HUES6 (cell line): Measurements from ENCODE around the gene KCNQ5.
"Not testable (repeated sequence)": the region's sequence is repeated elsewhere in the genome, so short reads cannot be mapped to it uniquely, and the experiment has no call there.

Source experiments
- H3K27ac ChIP-seq: 2 replicates; pipeline ENCODE4 v1.7.0; 2013; ENCODE audit warnings: low read depth, mild to moderate bottlenecking, low read length, inconsistent platforms
- H3K27me3 ChIP-seq: 2 replicates; pipeline ENCODE4 v1.6.1; 2013; ENCODE audit warnings: low read length; ENCODE audit not compliant: control insufficient read depth, insufficient read depth
- H3K36me3 ChIP-seq: 2 replicates; pipeline ENCODE4 v1.6.1; 2013; ENCODE audit warnings: low read length; ENCODE audit not compliant: control insufficient read depth, insufficient read depth
- H3K4me1 ChIP-seq: 2 replicates; pipeline ENCODE4 v1.6.1; 2013; ENCODE audit warnings: low read length; ENCODE audit not compliant: control insufficient read depth, insufficient read depth
- H3K4me3 ChIP-seq: 2 replicates; pipeline ENCODE4 v1.5.1; 2013; ENCODE audit warnings: low read depth, low read length
- H3K9ac ChIP-seq: one replicate; pipeline ENCODE4 v1.6.1; 2013; ENCODE audit warnings: mild to moderate bottlenecking, low read length
- H3K9me3 ChIP-seq: 2 replicates; pipeline ENCODE4 v1.6.1; 2013; ENCODE audit warnings: low read depth, low read length; ENCODE audit not compliant: control insufficient read depth, insufficient read depth

KCNQ5 gene

DNA sequence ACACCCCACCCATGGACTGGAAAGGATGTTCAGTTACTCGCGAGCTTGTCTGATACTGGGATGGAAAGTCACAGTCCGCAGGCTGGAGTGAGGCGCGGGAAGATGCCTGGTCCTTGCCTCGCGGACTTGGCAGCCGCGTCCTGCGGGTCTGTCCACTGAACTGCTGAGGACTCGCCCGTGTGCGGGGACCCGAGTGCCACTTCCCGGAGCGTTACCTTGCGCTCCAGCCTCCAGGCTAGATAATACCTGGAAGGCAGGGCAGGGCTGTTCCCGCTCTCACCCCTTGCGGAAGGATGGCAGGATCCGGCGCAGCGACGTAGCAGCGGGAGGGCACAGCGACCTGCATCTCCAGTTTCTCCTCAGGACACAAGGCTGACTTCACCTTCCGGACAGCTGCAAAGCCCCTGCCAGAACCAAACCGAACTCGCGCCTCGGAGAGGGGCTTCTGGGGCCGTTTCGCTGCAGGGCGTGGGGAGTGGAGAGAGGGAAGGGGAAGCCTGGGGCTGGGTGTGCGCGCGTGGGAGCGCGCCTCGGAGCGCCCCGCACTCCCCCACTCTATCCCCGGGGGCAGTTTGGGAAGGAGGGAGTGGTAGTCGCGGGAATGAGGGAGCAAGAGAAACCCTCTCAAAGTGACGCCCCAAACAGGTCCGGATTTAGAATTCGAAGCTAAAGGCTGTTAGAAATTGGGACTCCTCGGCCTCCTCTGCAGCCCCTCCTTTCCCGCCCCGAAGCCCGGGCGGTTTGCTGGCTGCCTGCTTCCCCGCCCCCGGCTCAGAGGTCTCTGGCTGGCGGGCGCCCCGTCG lies at the start of gene KCNQ5:
Gene KCNQ5, plus strand, starts transcription at position 774 of the 803 bp plus-strand sequence.
- Histone ChIP-seq H3K36me3 (no peaks in the 10 kb centered on the region), H3K9me3 (no peaks in the 10 kb centered on the region), H3K9ac (peak within 1 kb of the TSS; percentile 40), H3K4me1 (peaks cover 20% of the 10 kb centered on the region), H3K27me3 (peaks cover 73% of the 10 kb centered on the region), H3K4me3 (peak within 1 kb of the TSS; percentile 80), H3K27ac (no peak within 1 kb of the TSS)

DNA sequence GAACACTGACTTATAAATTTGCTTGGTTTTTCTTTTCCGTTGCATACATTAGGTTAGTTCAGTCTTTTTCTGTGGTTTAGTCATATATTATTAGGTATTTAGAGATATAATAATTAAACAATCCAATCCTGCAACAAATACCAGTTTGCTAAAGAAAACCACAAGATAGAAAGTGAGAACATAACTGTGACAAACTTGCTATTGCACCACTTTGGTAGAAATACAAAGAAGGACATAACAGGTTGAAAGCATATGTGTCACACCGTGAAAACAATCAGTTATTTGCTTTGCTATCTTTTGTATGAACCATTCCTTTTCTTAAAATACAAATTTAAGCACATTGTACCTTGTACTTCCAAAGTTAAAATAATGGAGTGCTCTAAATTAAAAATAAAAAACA lies 42.0 kb upstream of the KCNQ5 start:
- Histone ChIP-seq H3K9ac (no peak overlapping the region), H3K27ac (no peak overlapping the region), H3K4me3 (no peak overlapping the region), H3K27me3 (no peaks in the 10 kb centered on the region), H3K4me1 (no peaks in the 10 kb centered on the region), H3K9me3 (no peaks in the 10 kb centered on the region), H3K36me3 (no peaks in the 10 kb centered on the region)

DNA sequence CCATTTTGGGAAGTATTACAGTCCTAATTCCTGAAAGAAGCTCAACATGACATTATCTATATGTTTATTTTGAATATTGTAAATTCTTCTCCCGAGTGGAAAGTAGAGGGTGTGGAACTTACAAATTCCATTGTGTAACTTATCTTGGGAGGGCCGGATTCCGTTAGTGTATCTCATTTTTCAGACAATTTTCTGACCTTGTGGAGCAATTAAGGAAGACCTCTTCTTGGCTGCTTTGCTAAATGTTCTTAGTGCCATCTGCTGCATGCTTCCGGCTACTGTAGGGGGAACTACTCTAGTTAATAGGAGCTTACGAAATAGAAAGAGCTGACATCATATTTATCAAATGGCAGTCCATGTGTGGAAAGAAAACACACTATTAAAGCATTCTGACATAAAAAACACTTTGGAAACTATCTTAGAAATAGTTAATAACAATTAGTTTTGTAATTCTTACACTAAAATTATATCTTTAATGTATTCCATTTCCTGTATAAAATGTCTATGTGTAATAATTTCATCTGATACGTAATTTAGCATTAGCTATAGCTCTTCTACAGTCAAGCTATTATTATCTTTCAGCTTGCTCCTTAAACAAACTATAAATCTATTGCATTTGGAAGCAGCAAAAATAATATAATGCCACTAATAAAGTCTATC lies 41.5 kb upstream of the KCNQ5 start:
- H3K27me3 ChIP-seq, result no peaks in the 10 kb centered on the region
- no peaks in the 10 kb centered on the region for H3K9me3 ChIP-seq
- H3K27ac ChIP-seq, result no peak overlapping the region
- no peak overlapping the region for H3K4me3 ChIP-seq
- no peaks in the 10 kb centered on the region for H3K36me3 ChIP-seq
- H3K9ac ChIP-seq, result no peak overlapping the region
- no peaks in the 10 kb centered on the region for H3K4me1 ChIP-seq

DNA sequence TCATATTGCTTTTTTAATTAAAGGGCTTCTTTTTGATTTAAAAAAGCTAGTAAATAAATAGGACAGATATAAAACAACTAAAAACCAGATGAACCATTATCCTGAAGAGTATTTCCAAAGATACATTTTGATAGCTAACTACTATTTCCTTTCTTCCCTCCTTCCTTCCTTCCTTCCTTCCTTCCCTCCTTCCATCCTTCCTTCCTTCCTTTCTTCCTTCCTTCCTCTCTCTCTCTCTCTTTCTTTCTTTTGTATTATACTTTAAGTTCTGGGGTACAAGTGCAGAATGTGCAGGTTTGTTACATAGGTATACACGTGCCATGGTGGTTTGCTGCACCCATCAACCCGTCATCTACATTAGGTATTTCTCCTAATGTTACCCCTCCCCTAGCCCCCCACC lies 40.9 kb upstream of the KCNQ5 start:
- not testable (repeated sequence) for H3K27me3 ChIP-seq, H3K4me3 ChIP-seq, H3K9me3 ChIP-seq, H3K36me3 ChIP-seq, H3K9ac ChIP-seq, H3K4me1 ChIP-seq, H3K27ac ChIP-seq

DNA sequence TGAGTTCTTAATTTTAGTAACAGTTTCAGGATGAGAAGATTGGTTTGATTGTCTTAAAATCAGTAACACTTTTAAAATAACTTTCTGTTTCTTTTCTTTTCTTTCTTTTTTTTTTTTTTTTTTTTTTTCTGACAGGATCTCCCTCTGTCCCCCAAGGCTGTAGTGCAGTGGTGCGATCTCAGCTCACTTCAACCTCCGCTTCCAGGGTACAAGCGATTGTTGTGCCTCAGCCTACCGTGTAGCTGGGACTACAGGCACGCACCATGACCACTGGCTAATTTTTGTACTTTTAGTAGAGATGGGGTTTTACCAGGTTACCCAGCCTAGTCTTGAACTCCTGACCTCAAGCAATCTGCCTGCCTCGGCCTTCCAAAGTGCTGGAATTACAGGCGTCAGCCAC lies 33.7 kb upstream of the KCNQ5 start:
- H3K4me1 ChIP-seq, result no peaks in the 10 kb centered on the region
- no peaks in the 10 kb centered on the region for H3K9me3 ChIP-seq
- no peaks in the 10 kb centered on the region for H3K36me3 ChIP-seq
- H3K27ac ChIP-seq, result no peak overlapping the region
- H3K4me3 ChIP-seq, result no peak overlapping the region
- no peak overlapping the region for H3K9ac ChIP-seq
- no peaks in the 10 kb centered on the region for H3K27me3 ChIP-seq

DNA sequence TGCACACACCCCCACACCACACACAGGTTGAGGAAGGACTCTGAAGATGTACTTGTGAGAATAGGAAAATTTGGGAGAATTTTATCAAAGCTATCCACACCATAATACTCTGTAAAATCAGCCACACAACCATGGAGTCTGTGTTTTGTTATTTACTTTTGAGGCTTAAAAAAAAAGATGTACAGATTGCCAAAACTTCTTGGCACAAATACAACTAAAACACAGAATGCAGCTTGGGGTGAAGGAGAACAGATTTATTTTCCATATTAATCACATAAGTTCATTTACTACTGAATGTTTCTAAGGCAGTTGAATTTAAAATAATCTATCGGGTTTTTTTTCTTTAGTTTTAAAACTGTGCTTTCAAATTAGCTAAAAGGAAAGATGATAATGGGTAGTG lies 32.8 kb upstream of the KCNQ5 start:
- Histone ChIP-seq H3K4me3 (no peak overlapping the region), H3K36me3 (no peaks in the 10 kb centered on the region), H3K27me3 (no peaks in the 10 kb centered on the region), H3K4me1 (no peaks in the 10 kb centered on the region), H3K27ac (no peak overlapping the region), H3K9me3 (no peaks in the 10 kb centered on the region), H3K9ac (no peak overlapping the region)

DNA sequence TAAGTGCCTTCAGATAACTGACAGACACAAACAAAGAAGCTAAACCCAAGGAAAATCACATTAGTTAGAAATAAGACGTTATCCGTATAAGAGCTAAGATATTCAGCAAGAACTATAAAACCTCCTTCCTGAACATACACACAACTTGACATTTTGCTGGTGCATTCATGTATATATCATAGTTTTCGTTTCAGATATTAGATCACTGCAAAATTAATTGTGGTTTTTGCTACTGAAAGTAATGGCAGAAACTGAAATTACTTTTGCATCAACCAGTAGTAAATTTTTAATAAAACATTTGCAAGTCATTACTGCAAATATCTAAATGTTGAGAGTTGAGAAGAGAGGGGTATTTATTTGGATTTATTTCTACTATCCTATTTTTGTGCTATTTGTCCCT lies 26.1 kb upstream of the KCNQ5 start:
- Histone ChIP-seq H3K4me1 (0 out of 2 replicates have a peak, but pooled peaks cover 2% of the 10 kb centered on the region), H3K27ac (no peak overlapping the region), H3K9me3 (no peaks in the 10 kb centered on the region), H3K36me3 (no peaks in the 10 kb centered on the region), H3K4me3 (no peak overlapping the region), H3K9ac (no peak overlapping the region), H3K27me3 (no peaks in the 10 kb centered on the region)

DNA sequence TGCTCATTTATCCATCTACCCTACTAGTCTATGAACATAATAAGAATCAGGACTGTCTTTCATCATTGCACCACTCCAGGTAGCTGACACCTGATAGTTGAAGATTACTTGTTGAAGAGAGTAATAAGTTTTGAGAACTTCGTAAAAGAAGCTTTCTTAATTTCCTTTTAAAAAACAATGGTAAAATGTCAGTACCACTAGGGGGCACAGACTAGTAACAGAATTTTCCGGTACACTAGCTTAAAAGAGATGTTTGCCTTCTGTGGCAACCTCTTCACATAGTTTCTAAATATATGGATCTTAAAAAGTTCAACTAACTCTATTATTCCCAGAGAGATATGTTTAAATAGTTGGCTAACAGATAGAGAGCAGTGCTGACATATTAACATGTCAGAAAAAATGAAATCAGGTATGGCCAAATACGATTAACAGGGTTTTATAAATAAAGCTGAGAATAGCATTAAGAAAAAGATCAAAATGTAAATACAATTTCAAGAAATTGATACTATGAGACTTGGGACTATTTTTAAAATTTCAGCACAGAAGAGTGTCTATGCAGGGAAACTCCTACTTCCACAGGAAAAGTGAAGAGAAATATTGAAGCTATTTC lies 5.4 kb upstream of the KCNQ5 start:
- Histone ChIP-seq H3K36me3 (no peaks in the 10 kb centered on the region), H3K9me3 (no peaks in the 10 kb centered on the region), H3K9ac (no peak overlapping the region), H3K27me3 (peaks cover 35% of the 10 kb centered on the region), H3K4me1 (peaks cover 13% of the 10 kb centered on the region), H3K4me3 (no peak overlapping the region), H3K27ac (no peak overlapping the region)

DNA sequence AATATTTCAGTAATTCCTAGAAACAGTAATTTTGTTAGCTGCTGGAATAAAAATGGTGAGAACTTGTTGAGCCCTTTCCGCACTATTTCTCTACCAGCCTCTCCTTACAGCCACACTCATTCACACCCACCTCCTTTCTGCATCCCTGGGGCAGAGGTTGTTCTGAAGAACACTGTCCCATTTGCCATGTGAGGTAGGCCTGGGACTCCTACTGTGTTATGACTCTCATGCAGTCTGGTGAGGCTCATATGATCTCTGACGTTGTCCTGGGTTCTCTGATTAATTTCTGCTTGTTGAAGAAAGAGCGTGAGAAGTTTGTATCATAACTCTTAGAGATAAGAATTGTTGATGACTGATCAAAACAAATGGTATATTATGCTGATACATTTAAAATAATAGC lies 4.1 kb upstream of the KCNQ5 start:
- H3K4me3 ChIP-seq, result no peak overlapping the region
- H3K9me3 ChIP-seq, result no peaks in the 10 kb centered on the region
- no peaks in the 10 kb centered on the region for H3K36me3 ChIP-seq
- H3K27me3 ChIP-seq, result peaks cover 47% of the 10 kb centered on the region
- no peak overlapping the region for H3K27ac ChIP-seq
- no peak overlapping the region for H3K9ac ChIP-seq
- peaks cover 18% of the 10 kb centered on the region for H3K4me1 ChIP-seq

DNA sequence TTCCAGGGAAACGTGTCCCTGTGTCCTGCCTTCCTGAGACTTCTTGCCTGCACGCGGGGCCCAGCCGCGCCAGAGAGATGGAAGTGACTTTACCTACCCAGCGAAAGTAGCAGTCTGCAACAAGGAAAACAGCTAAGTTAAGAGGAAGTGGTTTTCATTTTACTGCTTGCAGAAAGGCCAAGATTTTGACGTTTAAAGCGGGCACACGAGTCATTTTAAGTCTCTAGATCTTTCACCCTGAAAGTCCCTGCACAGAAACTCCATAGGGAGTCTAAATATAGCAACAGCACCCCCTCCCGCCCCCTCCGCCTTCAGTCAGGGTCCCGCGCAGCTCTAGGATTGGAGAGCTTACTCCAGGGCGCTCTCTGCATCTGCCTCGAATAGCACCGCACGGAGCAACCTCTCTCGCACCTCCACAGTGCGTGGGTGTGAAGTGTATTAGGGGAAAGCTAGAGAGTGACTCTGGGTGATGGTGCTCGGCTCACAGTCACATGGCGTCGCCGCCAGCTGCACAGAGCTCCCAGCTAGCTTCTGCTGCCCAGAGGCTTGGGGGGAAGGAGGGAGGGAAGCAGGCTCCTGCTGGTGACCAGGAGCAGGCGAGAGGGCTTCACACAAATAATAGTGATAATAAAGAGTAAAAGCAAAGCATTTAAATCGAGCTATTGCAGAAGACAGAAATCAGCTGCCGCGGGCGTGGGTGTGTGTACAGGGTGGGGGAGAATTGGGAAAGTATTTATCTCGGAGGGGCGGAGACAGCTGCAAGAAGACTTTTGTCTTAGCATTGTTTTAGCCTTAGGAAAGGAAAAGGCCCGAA lies 1.8 kb upstream of the KCNQ5 start:
- peaks cover 20% of the 10 kb centered on the region for H3K4me1 ChIP-seq
- no peaks in the 10 kb centered on the region for H3K36me3 ChIP-seq
- peak overlapping the region; percentile 80 for H3K4me3 ChIP-seq
- peaks cover 66% of the 10 kb centered on the region for H3K27me3 ChIP-seq
- H3K27ac ChIP-seq, result no peak overlapping the region
- H3K9ac ChIP-seq, result no peak overlapping the region
- no peaks in the 10 kb centered on the region for H3K9me3 ChIP-seq
